BJ (cell line): Measurements from ENCODE around the gene BCAS1. TPM values are rescaled to one million over a fixed set of nuclear protein-coding genes. Genes with fewer than 3 reads are reported as not detected.

Experiments
- CTCF ChIA-PET: fragments of 350-600 bp; formaldehyde crosslinking; extraction: SDS; loops from one replicate; lab custom pipeline; 2021; ENCODE audit warnings: antibody characterized with exemption, inconsistent platforms; lab: Yijun Ruan, JAX
- POLR2A ChIA-PET: fragments of 300-600 bp; sonication (Branson Sonifier 250); formaldehyde crosslinking; extraction: SDS; loops from one replicate; lab custom pipeline; 2021; ENCODE audit warnings: antibody characterized with exemption; lab: Charles Lee
- DNase-seq: peaks from one replicate; pipeline ENCODE4 v3.0.0-alpha.2; 2011; ENCODE audit warnings: low read depth
- H3K27me3 ChIP-seq: 2 replicates; pipeline ENCODE4 v1.6.0; 2011; ENCODE audit warnings: low read length; ENCODE audit not compliant: control insufficient read depth, insufficient read depth
- H3K36me3 ChIP-seq: 2 replicates; pipeline ENCODE4 v1.5.1; 2011; ENCODE audit warnings: low read length; ENCODE audit not compliant: control insufficient read depth, insufficient read depth
- H3K4me3 ChIP-seq: 2 replicates; pipeline ENCODE4 v1.5.1; 2011; ENCODE audit warnings: low read depth, mild to moderate bottlenecking, control low read depth, low read length
- CTCF ChIP-seq: IDR thresholded peaks from 2 replicates; pipeline ENCODE4 v1.5.1; 2011; ENCODE audit warnings: low read depth, mild to moderate bottlenecking, control low read depth, inconsistent platforms, low read length, moderate library complexity; ENCODE audit not compliant: insufficient read depth
- polyA plus RNA-seq: library from polyadenylated mRNA; depleted of rRNA; stranded (reverse); fragments of >200 nt; gene quantifications from 2 replicates; pipeline ENCODE4 v1.2.3, GENCODE V29; 2011

Gene BCAS1
- polyA plus RNA-seq, 1 experiment, result not detected

- H3K36me3 ChIP-seq, result no peaks in the 10 kb centered on the region
- TF ChIP-seq CTCF, result no peak
- no peak overlapping the region for H3K4me3 ChIP-seq
- no peak for DNase-seq
- CTCF ChIA-PET, result interaction anchor here (0.7 to 1.9 kb wide), 5 partner anchors 14 to 319 kb away, joined by 3 to 11 read pairs (median 3); no protein-coding TSS in a partner anchor
- no peaks in the 10 kb centered on the region for H3K27me3 ChIP-seq
- POLR2A ChIA-PET, result no interaction called here
Measured at GRCh38 chr20:53898556-53898931, 171.8 kb downstream of the BCAS1 start.

- POLR2A ChIA-PET, result no interaction called here
- Histone ChIP-seq H3K4me3 (no peak overlapping the region), H3K27me3 (no peaks in the 10 kb centered on the region), H3K36me3 (no peaks in the 10 kb centered on the region)
- DNase-seq, result no peak
- TF ChIP-seq CTCF, result no peak
- CTCF ChIA-PET, result interaction anchor here (0.6 to 1.9 kb wide), 6 partner anchors 15 to 318 kb away, joined by 3 to 11 read pairs (median 3); no protein-coding TSS in a partner anchor
Measured at GRCh38 chr20:53897884-53898555, 172.4 kb downstream of the BCAS1 start.

GRCh38 chr20:53896647-53897046, 173.7 kb downstream of the BCAS1 start:
- no peaks in the 10 kb centered on the region for H3K36me3 ChIP-seq
- H3K4me3 ChIP-seq, result no peak overlapping the region
- ChIA-PET POLR2A (no interaction called here), CTCF (interaction anchor here (1.2 kb wide), 1 partner anchor 11 kb away, joined by 3 read pairs; no protein-coding TSS in a partner anchor)
- TF ChIP-seq CTCF, result no peak
- no peak for DNase-seq
- no peaks in the 10 kb centered on the region for H3K27me3 ChIP-seq

GRCh38 chr20:53896041-53896440, 174.4 kb downstream of the BCAS1 start:
- TF ChIP-seq CTCF, result no peak
- ChIA-PET POLR2A (no interaction called here), CTCF (interaction anchor here (1.1 to 1.2 kb wide), 2 partner anchors 12 to 24 kb away, joined by 3 to 5 read pairs; no protein-coding TSS in a partner anchor)
- Histone ChIP-seq H3K36me3 (no peaks in the 10 kb centered on the region), H3K4me3 (no peak overlapping the region), H3K27me3 (no peaks in the 10 kb centered on the region)
- DNase-seq, result no peak

- no peak for TF ChIP-seq CTCF
- POLR2A ChIA-PET, result no interaction called here
- CTCF ChIA-PET, result interaction anchor here (1.1 kb wide), 1 partner anchor 23 kb away, joined by 5 read pairs; no protein-coding TSS in a partner anchor
- DNase-seq, result no peak
- Histone ChIP-seq H3K36me3 (no peaks in the 10 kb centered on the region), H3K27me3 (no peaks in the 10 kb centered on the region), H3K4me3 (no peak overlapping the region)
Measured at GRCh38 chr20:53895385-53895755, 175.0 kb downstream of the BCAS1 start.
